ENCODE data around the gene CNTFR. TPM values are rescaled to one million over a fixed set of nuclear protein-coding genes. Genes with fewer than 3 reads are reported as not detected.

CNTFR gene
- total and polyA plus RNA-seq, 10 of the 15 experiments (the other 5 are each of a cell fraction or from before 2014, with no cell fraction given): not detected

- POLR2A ChIA-PET: no interaction called here
- ATAC-seq: no peak
- H3K36me3 ChIP-seq (ENCODE audit: control insufficient read depth in 2 of 2, insufficient read depth in 2 of 2, low read length in 1 of 2): peaks cover under 1 to 5% of the 10 kb centered on the region in 2 experiments; a peak in 3 of 4 replicates
- SMC1A ChIA-PET (ENCODE audit: uncharacterized antibody, unreplicated experiment): interaction anchor here (1.1 to 1.2 kb wide), 2 partner anchors 10 to 16 kb away, joined by 3 read pairs; partner anchors contain the start of genes DCTN3 and GALT
- no peak for FAIRE-seq
- RAD21 ChIA-PET (ENCODE audit: unreplicated experiment): no interaction called here
- DNase-seq (ENCODE audit: low read depth, low spot score): no peak
- H3K27ac ChIP-seq (ENCODE audit: control insufficient read depth, insufficient read depth): no peak overlapping the region
- BruUV-seq (replicated peaks): no TSS peak
- H3K79me2 ChIP-seq (ENCODE audit: control insufficient read depth, insufficient read depth, low read length): no peaks in the 10 kb centered on the region; the same call in 1 of the 2 replicates
- intact Hi-C loops (cut with micrococcal nuclease; ENCODE audit: unreplicated experiment) (no loop called here), in situ Hi-C loops (cut with MboI) (no loop called here)
- H4K20me1 ChIP-seq (ENCODE audit: control insufficient read depth, insufficient read depth): no peaks in the 10 kb centered on the region; the same call in none of the 2 replicates
- CTCF ChIA-PET: interaction anchor here (0.8 to 1.2 kb wide), 4 partner anchors 13 to 197 kb away, joined by 3 to 4 read pairs (median 3); partner anchors contain the start of gene RPP25L
- no peak overlapping the region for H2AFZ ChIP-seq (ENCODE audit: control insufficient read depth, low read depth, low read length)
- 25% methylated on average over 5 of the region's 5 CpGs for WGBS (ENCODE audit: insufficient coverage, insufficient replicate concordance, low lambda C conversion rate, missing lambda C conversion rate)
- H3K9ac ChIP-seq (ENCODE audit: control insufficient read depth, insufficient read depth, low read length): no peak overlapping the region
- H3K9me3 ChIP-seq (replicated peaks; ENCODE audit: control insufficient read depth, insufficient read depth, low read length): no peaks in the 10 kb centered on the region
- no peak overlapping the region for H3K4me2 ChIP-seq (ENCODE audit: control insufficient read depth, insufficient read depth)
- peaks cover 4% of the 10 kb centered on the region; the same call in 1 of the 2 replicates for H3K4me1 ChIP-seq (ENCODE audit: control insufficient read depth, insufficient read depth, low read length)
- peaks cover 10 to 18% of the 10 kb centered on the region in 2 experiments for H3K27me3 ChIP-seq (replicated peaks in 1 of 2; ENCODE audit: control insufficient read depth in 2 of 2, insufficient read depth in 2 of 2, low read length in 1 of 2)
- no peak overlapping the region for H3K4me3 ChIP-seq
- TF ChIP-seq E4F1 (IDR thresholded peaks at IDR 0.05; ENCODE audit: borderline replicate concordance, partially characterized antibody) (no peak), RAD51 (IDR thresholded peaks at IDR 0.05) (no peak), CBFB (IDR thresholded peaks at IDR 0.05; ENCODE audit: low read depth) (no peak), EZH2 (IDR thresholded peaks at IDR 0.05; ENCODE audit: borderline replicate concordance, control insufficient read depth, low read depth, low read length) (no peak), SMAD5 (IDR thresholded peaks at IDR 0.05; ENCODE audit: low read depth) (no peak), ZNF207 (IDR thresholded peaks at IDR 0.05; ENCODE audit: borderline replicate concordance) (no peak), ZZZ3 (IDR thresholded peaks at IDR 0.05; ENCODE audit: control insufficient read depth, insufficient read length, low read depth) (no peak), ZNF687 (IDR thresholded peaks at IDR 0.05) (no peak), JUND (IDR thresholded peaks at IDR 0.05; ENCODE audit: low read depth, low read length) (no peak), RB1 (IDR thresholded peaks at IDR 0.05; ENCODE audit: borderline replicate concordance) (no peak), MYB (IDR thresholded peaks at IDR 0.05; ENCODE audit: borderline replicate concordance, low read depth, low read length) (no peak), JUNB (IDR thresholded peaks at IDR 0.05) (no peak), NFIC (IDR thresholded peaks at IDR 0.05; ENCODE audit: low read depth, low read length) (no peak), IKZF1 (conservative IDR thresholded peaks at IDR 0.05) (no peak), NFYB (IDR thresholded peaks at IDR 0.05; ENCODE audit: insufficient read depth, low read depth, low read length) (no peak)
- TF ChIP-seq, protein P1, sequence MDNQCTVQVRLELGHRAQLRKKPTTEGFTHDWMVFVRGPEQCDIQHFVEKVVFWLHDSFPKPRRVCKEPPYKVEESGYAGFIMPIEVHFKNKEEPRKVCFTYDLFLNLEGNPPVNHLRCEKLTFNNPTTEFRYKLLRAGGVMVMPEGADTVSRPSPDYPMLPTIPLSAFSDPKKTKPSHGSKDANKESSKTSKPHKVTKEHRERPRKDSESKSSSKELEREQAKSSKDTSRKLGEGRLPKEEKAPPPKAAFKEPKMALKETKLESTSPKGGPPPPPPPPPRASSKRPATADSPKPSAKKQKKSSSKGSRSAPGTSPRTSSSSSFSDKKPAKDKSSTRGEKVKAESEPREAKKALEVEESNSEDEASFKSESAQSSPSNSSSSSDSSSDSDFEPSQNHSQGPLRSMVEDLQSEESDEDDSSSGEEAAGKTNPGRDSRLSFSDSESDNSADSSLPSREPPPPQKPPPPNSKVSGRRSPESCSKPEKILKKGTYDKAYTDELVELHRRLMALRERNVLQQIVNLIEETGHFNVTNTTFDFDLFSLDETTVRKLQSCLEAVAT (IDR thresholded peaks at IDR 0.05): no peak
Observed at GRCh38 chr9:34630402-34631154, 41.1 kb upstream of the CNTFR start.
